H9 (cell line): ENCODE measurements around the gene SAP25. TPM values are rescaled to one million over a fixed set of nuclear protein-coding genes. Genes with fewer than 3 reads are reported as not detected.
A peak's percentile ranks its signal among the peaks of the same experiment; 100 is the strongest.
"Not testable (repeated sequence)": the region's sequence is repeated elsewhere in the genome, so short reads cannot be mapped to it uniquely, and the experiment has no call there.

Experiments used
- DNase-seq: peaks from one replicate; pipeline ENCODE4 v3.0.0-alpha.2; 2017
- H2AFZ ChIP-seq: one replicate; pipeline ENCODE4 v1.6.1; 2013; ENCODE audit warnings: mild to moderate bottlenecking, low read length, control low read depth, moderate library complexity
- H2AK5ac ChIP-seq: 2 replicates; pipeline ENCODE4 v1.6.1; 2013; ENCODE audit warnings: low read length, control low read depth, mixed read lengths; ENCODE audit not compliant: insufficient read length
- H2BK120ac ChIP-seq: one replicate; pipeline ENCODE4 v1.6.1; 2013; ENCODE audit warnings: low read depth, mild to moderate bottlenecking, low read length, control low read depth, inconsistent platforms; ENCODE audit not compliant: poor library complexity, severe bottlenecking
- H2BK12ac ChIP-seq: 2 replicates; pipeline ENCODE4 v1.6.1; 2013; ENCODE audit warnings: low read length, control low read depth, mixed read lengths, low read depth; ENCODE audit not compliant: insufficient read length
- H2BK15ac ChIP-seq: 2 replicates; pipeline ENCODE4 v1.6.1; 2013; ENCODE audit warnings: low read depth, low read length, control low read depth
- H2BK20ac ChIP-seq: one replicate; pipeline ENCODE4 v1.6.1; 2013; ENCODE audit warnings: low read depth, mild to moderate bottlenecking, low read length, control low read depth, inconsistent platforms; ENCODE audit not compliant: poor library complexity, severe bottlenecking
- H2BK5ac ChIP-seq: 2 replicates; pipeline ENCODE4 v1.6.1; 2013; ENCODE audit warnings: low read length, control low read depth, mixed read lengths; ENCODE audit not compliant: insufficient read length
- H3K14ac ChIP-seq: 2 replicates; pipeline ENCODE4 v1.6.1; 2013; ENCODE audit warnings: low read length, control low read depth; ENCODE audit not compliant: insufficient read depth
- H3K18ac ChIP-seq: 2 replicates; pipeline ENCODE4 v1.6.1; 2013; ENCODE audit warnings: low read depth, mild to moderate bottlenecking, mixed read lengths, low read length, control low read depth; ENCODE audit not compliant: insufficient read length
- H3K23ac ChIP-seq: 2 replicates; pipeline ENCODE4 v1.6.1; 2013; ENCODE audit warnings: low read length, control low read depth, mixed read lengths, low read depth; ENCODE audit not compliant: insufficient read length
- H3K23me2 ChIP-seq: 2 replicates; pipeline ENCODE4 v1.6.1; 2013; ENCODE audit warnings: low read depth, mild to moderate bottlenecking, mixed read lengths, low read length, control low read depth; ENCODE audit not compliant: insufficient read length, poor library complexity, severe bottlenecking
- H3K27ac ChIP-seq: 2 replicates; pipeline ENCODE4 v1.5.1; 2013; ENCODE audit warnings: low read length, control low read depth, mixed read lengths, low read depth; ENCODE audit not compliant: insufficient read length
- H3K27me3 ChIP-seq: 2 replicates; pipeline ENCODE4 v1.6.1; 2013; ENCODE audit warnings: low read length, control low read depth, inconsistent platforms; ENCODE audit not compliant: insufficient read depth
- H3K4ac ChIP-seq: 2 replicates; pipeline ENCODE4 v1.6.1; 2013; ENCODE audit warnings: low read depth, mild to moderate bottlenecking, control low read depth, inconsistent platforms, low read length, moderate library complexity
- H3K4me1 ChIP-seq: 2 replicates; pipeline ENCODE4 v1.6.1; 2013; ENCODE audit warnings: low read length, control low read depth, inconsistent platforms; ENCODE audit not compliant: insufficient read depth
- H3K4me2 ChIP-seq: 2 replicates; pipeline ENCODE4 v1.6.1; 2013; ENCODE audit warnings: low read length, control low read depth, mixed read lengths; ENCODE audit not compliant: insufficient read length, insufficient read depth
- H3K56ac ChIP-seq: 2 replicates; pipeline ENCODE4 v1.6.1; 2013; ENCODE audit warnings: low read depth, mild to moderate bottlenecking, mixed read lengths, low read length, control low read depth; ENCODE audit not compliant: insufficient read length
- H3K79me1 ChIP-seq: 2 replicates; pipeline ENCODE4 v1.6.1; 2013; ENCODE audit warnings: low read depth, mild to moderate bottlenecking, moderate library complexity, low read length, control low read depth, inconsistent platforms; ENCODE audit not compliant: insufficient read depth, poor library complexity, severe bottlenecking
- H3K79me2 ChIP-seq: 2 replicates; pipeline ENCODE4 v1.6.1; 2013; ENCODE audit warnings: low read length, control low read depth, inconsistent platforms; ENCODE audit not compliant: insufficient read depth
- H3K9ac ChIP-seq: 2 replicates; pipeline ENCODE4 v1.6.1; 2013; ENCODE audit warnings: low read length, control low read depth, mixed read lengths; ENCODE audit not compliant: insufficient read length; ENCODE audit errors: extremely low read depth
- H3K9me3 ChIP-seq: one replicate; pipeline ENCODE4 v1.6.1; 2013; ENCODE audit warnings: low read depth, low read length, inconsistent platforms; ENCODE audit not compliant: control insufficient read depth
- H3T11ph ChIP-seq: one replicate; pipeline ENCODE4 v1.6.1; 2013; ENCODE audit warnings: mild to moderate bottlenecking, low read length, control low read depth, inconsistent platforms
- H4K20me1 ChIP-seq: one replicate; pipeline ENCODE4 v1.6.1; 2013; ENCODE audit not compliant: control insufficient read depth, insufficient read length, insufficient read depth
- H4K5ac ChIP-seq: 2 replicates; pipeline ENCODE4 v1.6.1; 2013; ENCODE audit warnings: low read depth, mild to moderate bottlenecking, mixed read lengths, low read length, control low read depth; ENCODE audit not compliant: insufficient read length
- H4K8ac ChIP-seq: replicated peaks from 2 replicates; pipeline ENCODE4 v1.6.1; 2013; ENCODE audit warnings: low read length, control low read depth, mixed read lengths, low read depth; ENCODE audit not compliant: insufficient read length
- H4K91ac ChIP-seq: 2 replicates; pipeline ENCODE4 v1.6.1; 2013; ENCODE audit warnings: low read depth, mild to moderate bottlenecking, moderate library complexity, mixed read lengths, low read length, control low read depth; ENCODE audit not compliant: insufficient read length
- H3K27ac Mint-ChIP-seq, 3 experiments: 2 replicates in 2 of 3; 3 replicates in 1 of 3; pipeline ENCODE4 v1.8.0; 2020 to 2021; ENCODE audit warnings: mixed read lengths in 3 of 3, mild to moderate bottlenecking in 1 of 3, moderate library complexity in 1 of 3
- H3K27me3 Mint-ChIP-seq: 2 replicates; pipeline ENCODE4 v1.8.0; 2021; ENCODE audit warnings: low read depth, mild to moderate bottlenecking, moderate library complexity, mixed read lengths
- H3K36me3 Mint-ChIP-seq, 3 experiments: 2 replicates in 2 of 3; 3 replicates in 1 of 3; pipeline ENCODE4 v1.8.0; 2020 to 2021; ENCODE audit warnings: low read depth in 3 of 3, mixed read lengths in 3 of 3; ENCODE audit not compliant: insufficient read depth in 1 of 3
- H3K4me1 Mint-ChIP-seq, 2 experiments: 2 replicates each; pipeline ENCODE4 v1.8.0; 2020; ENCODE audit warnings: mixed read lengths in 2 of 2
- H3K4me3 Mint-ChIP-seq, 2 experiments: 2 replicates in 1 of 2; 3 replicates in 1 of 2; pipeline ENCODE4 v1.8.0; 2020 to 2021; ENCODE audit warnings: mild to moderate bottlenecking in 2 of 2, mixed read lengths in 2 of 2, moderate library complexity in 1 of 2
- H3K9me3 Mint-ChIP-seq, 2 experiments: 2 replicates in 1 of 2; 3 replicates in 1 of 2; pipeline ENCODE4 v1.8.0; 2020; ENCODE audit warnings: mild to moderate bottlenecking in 2 of 2, mixed read lengths in 2 of 2, moderate library complexity in 1 of 2
- WGBS: extraction: QIAGEN DNeasy Blood & Tissue Kit; methylation state at CpG from one replicate; pipeline ENCODE4 v1.1.7; 2013; ENCODE audit warnings: missing lambda C conversion rate, low lambda C conversion rate, mixed read lengths; ENCODE audit not compliant: insufficient read length; ENCODE audit errors: extremely low coverage; 5-methylcytosine and 5-hydroxymethylcytosine counted together
- total RNA-seq: library from RNA; stranded (reverse); gene quantifications from 2 replicates; pipeline ENCODE4 v1.2.1, GENCODE V29; 2021
- TF ChIP-seq, protein P1 (sequence below): fragments of 200-600 bp; sonication (generic); conservative IDR thresholded peaks from 3 replicates; pipeline ENCODE4 v1.8.0; 2021; ENCODE audit warnings: antibody characterized with exemption, mild to moderate bottlenecking

SAP25 gene
- total RNA-seq, 1 experiment from 2014 or later: 4.2 TPM

- H3K23ac ChIP-seq: no peak overlapping the region
- H3T11ph ChIP-seq: no peak overlapping the region
- H3K4me3 Mint-ChIP-seq: no peak overlapping the region
- H3K14ac ChIP-seq: no peak overlapping the region
- H3K23me2 ChIP-seq: peaks cover 7% of the 10 kb centered on the region
- no peaks in the 10 kb centered on the region for H3K79me1 ChIP-seq
- peaks cover 18 to 24% of the 10 kb centered on the region in 2 experiments for H3K4me1 Mint-ChIP-seq
- H3K27ac ChIP-seq: no peak overlapping the region
- no peak overlapping the region for H2BK12ac ChIP-seq
- H3K27me3 Mint-ChIP-seq: no peaks in the 10 kb centered on the region
- H4K5ac ChIP-seq: no peak overlapping the region
- no peak overlapping the region for H4K91ac ChIP-seq
- H3K9me3 ChIP-seq: no peaks in the 10 kb centered on the region
- no peak for DNase-seq
- no peaks in the 10 kb centered on the region for H3K27me3 ChIP-seq
- WGBS: no CpG with 5 or more reads among the region's 11 CpGs
- H3K4me1 ChIP-seq: peaks cover 4% of the 10 kb centered on the region; the same call in 1 of the 2 replicates
- no peak overlapping the region for H3K18ac ChIP-seq
- no peak overlapping the region for H3K4ac ChIP-seq
- H2AK5ac ChIP-seq: no peak overlapping the region
- no peak overlapping the region for H2BK20ac ChIP-seq
- H2BK5ac ChIP-seq: no peak overlapping the region
- H3K9me3 Mint-ChIP-seq: peaks cover 0 to 2% of the 10 kb centered on the region in 2 experiments; a peak in 1 of 5 replicates
- H2BK120ac ChIP-seq: no peak overlapping the region
- no peak overlapping the region for H4K8ac ChIP-seq
- no peak overlapping the region for H2BK15ac ChIP-seq
- no peak overlapping the region for H3K9ac ChIP-seq
- H3K56ac ChIP-seq: no peak overlapping the region
- no peak overlapping the region for H2AFZ ChIP-seq
- H3K27ac Mint-ChIP-seq: no peak overlapping the region
- no peak overlapping the region for H3K4me2 ChIP-seq
- H3K79me2 ChIP-seq: no peaks in the 10 kb centered on the region
- H4K20me1 ChIP-seq: no peaks in the 10 kb centered on the region
- TF ChIP-seq, protein P1, sequence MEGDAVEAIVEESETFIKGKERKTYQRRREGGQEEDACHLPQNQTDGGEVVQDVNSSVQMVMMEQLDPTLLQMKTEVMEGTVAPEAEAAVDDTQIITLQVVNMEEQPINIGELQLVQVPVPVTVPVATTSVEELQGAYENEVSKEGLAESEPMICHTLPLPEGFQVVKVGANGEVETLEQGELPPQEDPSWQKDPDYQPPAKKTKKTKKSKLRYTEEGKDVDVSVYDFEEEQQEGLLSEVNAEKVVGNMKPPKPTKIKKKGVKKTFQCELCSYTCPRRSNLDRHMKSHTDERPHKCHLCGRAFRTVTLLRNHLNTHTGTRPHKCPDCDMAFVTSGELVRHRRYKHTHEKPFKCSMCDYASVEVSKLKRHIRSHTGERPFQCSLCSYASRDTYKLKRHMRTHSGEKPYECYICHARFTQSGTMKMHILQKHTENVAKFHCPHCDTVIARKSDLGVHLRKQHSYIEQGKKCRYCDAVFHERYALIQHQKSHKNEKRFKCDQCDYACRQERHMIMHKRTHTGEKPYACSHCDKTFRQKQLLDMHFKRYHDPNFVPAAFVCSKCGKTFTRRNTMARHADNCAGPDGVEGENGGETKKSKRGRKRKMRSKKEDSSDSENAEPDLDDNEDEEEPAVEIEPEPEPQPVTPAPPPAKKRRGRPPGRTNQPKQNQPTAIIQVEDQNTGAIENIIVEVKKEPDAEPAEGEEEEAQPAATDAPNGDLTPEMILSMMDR: no peak
- peaks cover 2 to 5% (median 4%) of the 10 kb centered on the region in 3 experiments; a peak in 3 of 7 replicates for H3K36me3 Mint-ChIP-seq
Measured at GRCh38 chr7:100565133-100565571, 8.5 kb downstream of the SAP25 start.

DNA sequence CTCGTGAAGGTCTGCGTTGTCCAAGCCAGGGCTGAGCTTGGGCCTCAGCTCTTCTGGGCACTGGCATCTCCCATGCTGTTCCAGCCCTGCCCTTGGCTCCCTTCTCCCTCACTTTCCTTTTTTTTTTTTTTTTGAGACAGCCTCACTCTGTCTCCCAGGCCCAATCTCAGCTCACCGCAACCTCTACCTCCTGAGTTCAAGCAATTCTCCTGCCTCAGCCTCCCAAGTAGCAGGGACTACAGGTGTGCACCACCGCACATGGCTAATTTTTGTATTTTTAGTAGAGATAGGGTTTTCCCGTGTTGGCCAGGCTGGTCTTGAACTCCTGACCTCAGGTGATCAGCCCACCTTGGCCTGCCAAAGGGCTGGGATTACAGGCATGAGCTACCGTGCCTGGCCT lies 9.3 kb downstream of the SAP25 start:
- H2BK12ac ChIP-seq, H3K79me2 ChIP-seq, H4K8ac ChIP-seq, H2BK20ac ChIP-seq, H3K4ac ChIP-seq, H2BK15ac ChIP-seq, H3K23me2 ChIP-seq, H3K9me3 ChIP-seq, H3K56ac ChIP-seq, H3K27ac Mint-ChIP-seq, H3K9me3 Mint-ChIP-seq, H2AK5ac ChIP-seq, H2AFZ ChIP-seq, H3K23ac ChIP-seq, H3K27me3 ChIP-seq, DNase-seq, H3K27ac ChIP-seq, H4K91ac ChIP-seq, H3K18ac ChIP-seq, H2BK120ac ChIP-seq, H3K36me3 Mint-ChIP-seq, H4K20me1 ChIP-seq, H3T11ph ChIP-seq, H3K27me3 Mint-ChIP-seq, H3K79me1 ChIP-seq, H3K4me1 ChIP-seq, H3K9ac ChIP-seq, H4K5ac ChIP-seq, H3K4me2 ChIP-seq, H3K14ac ChIP-seq, H2BK5ac ChIP-seq: not testable (repeated sequence)
- H3K4me3 Mint-ChIP-seq: peak overlapping the region in 1 of 2 experiments; percentile 14; a peak in 1 of 5 replicates
- no CpG with 5 or more reads among the region's 6 CpGs for WGBS
- H3K4me1 Mint-ChIP-seq: peaks cover 16 to 23% of the 10 kb centered on the region in 2 experiments
